GM21360 (cell line): ENCODE results near the gene ARHGAP45.

Source experiments
- ATAC-seq: cut with Tn5 transposase; IDR thresholded peaks from one replicate; pipeline ENCODE4 v1.9.1; 2021; ENCODE audit warnings: mild to moderate bottlenecking, moderate library complexity; ENCODE audit not compliant: unreplicated experiment

The ARHGAP45 gene

DNA sequence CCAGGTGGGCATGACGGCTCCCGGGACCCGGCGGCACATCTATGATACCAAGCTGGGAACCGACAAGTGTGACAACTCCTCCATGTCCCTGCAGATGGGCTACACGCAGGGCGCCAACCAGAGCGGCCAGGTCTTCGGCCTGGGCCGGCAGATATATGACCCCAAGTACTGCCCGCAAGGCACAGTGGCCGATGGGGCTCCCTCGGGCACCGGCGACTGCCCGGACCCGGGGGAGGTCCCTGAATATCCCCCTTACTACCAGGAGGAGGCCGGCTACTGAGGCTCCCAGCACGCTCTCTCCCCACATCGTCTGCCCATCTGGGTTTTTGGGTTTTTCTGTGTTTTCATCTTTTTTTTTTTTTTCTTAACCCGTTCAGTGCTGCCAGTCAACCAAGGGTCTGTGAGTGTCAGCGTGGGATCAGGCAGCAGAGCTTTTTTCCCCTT lies 29.3 kb upstream of the ARHGAP45 start:
- no peak for ATAC-seq

- ATAC-seq = no peak
Observed at GRCh38 chr19:1038978-1039645, 27.9 kb upstream of the ARHGAP45 start.

DNA sequence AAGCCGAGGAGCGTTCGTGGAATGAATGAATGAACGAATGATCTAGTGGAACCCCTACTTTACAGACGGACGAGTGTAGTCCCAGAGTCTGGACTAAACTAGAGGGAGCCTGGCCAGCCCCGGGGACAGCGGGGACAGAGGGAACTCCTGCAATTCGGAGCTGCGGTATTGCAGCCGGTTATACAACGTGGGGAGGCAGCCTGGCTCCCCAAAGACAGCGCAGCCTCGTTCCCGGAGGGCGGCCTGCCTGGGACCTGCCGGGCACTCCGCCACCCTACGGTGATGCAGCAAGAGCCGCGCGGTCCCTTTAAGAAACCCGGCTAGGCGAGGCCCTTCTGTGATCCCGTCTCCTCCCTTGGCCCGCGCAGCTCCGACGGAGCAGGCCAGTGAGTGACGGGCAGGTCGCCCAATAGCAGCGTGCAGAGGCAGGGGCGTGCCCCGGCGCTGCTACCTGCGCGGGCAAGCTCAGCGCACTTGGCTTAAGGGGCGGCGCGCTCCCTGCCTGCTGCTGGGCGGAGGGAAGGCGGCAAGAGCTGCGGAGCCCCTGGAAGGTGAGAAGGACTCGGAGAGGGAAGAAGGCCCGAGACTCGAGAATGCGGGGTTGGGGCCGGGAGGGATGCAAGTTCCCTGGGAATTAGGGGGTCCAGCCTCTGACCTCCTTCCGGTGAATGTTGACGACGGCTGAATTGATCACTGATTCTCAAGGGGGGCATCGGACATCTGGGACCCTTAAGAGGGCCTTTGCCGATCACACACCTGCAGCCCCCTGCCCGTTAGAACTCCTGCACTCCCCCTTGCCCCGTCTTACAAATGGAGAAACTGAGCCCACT lies 27.1 kb upstream of the ARHGAP45 start, which contains the start of gene ABCA7:
Gene ABCA7 (plus strand): TSS at position 462 of the 830 bp plus-strand sequence. CDS start 1,255 bp downstream, outside the sequence.
- peak; percentile 55 for ATAC-seq

GRCh38 chr19:1040476-1041271 lies 26.3 kb upstream of the ARHGAP45 start:
- ATAC-seq = no peak

DNA sequence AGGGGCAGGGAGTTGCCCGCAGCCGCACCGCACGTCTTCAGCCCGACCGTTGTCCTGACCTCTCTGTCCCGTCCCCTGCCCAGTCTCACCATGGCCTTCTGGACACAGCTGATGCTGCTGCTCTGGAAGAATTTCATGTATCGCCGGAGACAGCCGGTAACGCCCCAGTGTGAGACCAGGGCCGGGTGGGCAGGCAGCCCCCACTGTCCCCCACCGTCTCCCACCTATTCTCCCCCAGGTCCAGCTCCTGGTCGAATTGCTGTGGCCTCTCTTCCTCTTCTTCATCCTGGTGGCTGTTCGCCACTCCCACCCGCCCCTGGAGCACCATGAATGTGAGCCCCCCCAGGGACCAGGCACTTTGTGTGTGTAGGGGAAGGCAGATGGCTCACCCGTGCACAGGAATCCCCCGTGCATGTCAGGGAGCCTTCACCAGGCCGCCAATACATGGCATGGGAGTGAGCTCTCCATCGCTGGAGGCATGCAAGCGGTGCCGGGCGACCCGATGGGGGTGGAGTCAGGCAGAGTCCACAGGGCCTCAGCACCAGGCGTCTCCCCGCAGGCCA lies 25.6 kb upstream of the ARHGAP45 start:
- ATAC-seq = no peak

DNA sequence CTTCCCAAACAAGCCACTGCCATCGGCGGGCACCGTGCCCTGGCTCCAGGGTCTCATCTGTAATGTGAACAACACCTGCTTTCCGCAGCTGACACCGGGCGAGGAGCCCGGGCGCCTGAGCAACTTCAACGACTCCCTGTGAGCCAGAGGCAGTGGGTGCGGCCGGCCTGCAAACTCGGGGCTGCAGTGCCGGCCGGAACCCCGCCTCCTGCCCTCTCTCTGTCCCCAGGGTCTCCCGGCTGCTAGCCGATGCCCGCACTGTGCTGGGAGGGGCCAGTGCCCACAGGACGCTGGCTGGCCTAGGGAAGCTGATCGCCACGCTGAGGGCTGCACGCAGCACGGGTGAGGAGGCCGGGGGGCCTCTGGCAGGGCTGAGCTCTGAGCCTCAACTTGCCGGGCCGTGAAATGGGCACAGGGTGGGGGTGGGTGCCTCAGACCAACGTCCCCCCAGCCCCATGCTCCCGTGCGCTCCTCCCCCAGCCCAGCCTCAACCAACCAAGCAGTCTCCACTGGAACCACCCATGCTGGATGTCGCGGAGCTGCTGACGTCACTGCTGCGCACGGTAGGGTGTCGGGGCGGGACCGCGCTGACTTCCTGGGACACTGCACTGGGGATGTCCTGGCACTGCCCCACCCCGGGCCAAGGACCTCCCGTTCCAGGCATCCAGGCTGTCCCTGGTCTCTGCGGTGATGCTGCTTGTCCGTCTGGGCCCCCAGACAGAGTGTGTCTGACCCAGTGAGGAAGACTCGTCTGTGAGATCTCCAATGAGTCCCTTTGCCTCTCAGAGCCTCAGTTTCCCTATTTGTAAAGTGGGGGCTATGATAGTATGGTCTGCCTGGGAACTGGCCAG lies 24.9 kb upstream of the ARHGAP45 start:
- no peak for ATAC-seq

- ATAC-seq = no peak
Observed at GRCh38 chr19:1042689-1043511, 24.1 kb upstream of the ARHGAP45 start.

DNA sequence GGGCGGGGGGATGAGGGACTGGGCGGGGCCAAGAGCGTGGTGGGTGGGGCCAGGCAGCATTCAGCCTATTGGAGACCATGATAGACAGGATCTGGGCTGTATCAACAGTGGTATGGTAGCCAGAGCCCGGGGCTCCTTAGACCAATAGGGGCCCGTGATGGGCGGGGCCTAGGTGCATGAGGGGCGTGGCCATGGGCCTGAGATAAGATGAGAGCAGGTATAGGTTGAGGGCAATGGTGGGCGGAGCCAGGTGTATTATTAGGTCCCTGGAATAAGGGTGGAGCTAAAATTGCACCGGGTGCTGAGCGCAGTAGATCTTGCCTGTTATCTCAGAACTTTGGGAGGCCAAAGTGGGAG lies 21.7 kb upstream of the ARHGAP45 start:
- no peak for ATAC-seq

- no peak for ATAC-seq
Observed at GRCh38 chr19:1046117-1046626, 20.8 kb upstream of the ARHGAP45 start.

GRCh38 chr19:1046836-1047695 lies 19.9 kb upstream of the ARHGAP45 start:
- no peak for ATAC-seq

- no peak for ATAC-seq
Observed at GRCh38 chr19:1047696-1048147, 19.2 kb upstream of the ARHGAP45 start.

DNA sequence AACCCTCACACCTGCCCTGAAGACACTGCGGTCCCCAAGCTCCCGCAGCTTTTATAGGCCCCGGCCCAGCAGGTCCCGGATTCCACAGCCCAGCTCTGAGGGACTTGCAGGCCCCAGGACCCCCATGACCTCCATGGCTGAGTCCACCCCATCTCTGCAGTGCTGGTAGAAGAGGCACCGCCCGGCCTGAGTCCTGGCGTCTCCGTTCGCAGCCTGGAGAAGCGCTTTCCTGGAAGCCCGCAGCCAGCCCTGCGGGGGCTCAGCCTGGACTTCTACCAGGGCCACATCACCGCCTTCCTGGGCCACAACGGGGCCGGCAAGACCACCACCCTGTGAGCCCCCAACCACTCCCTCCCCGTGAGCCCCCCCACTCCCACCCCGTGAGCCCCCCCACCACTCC lies 17.9 kb upstream of the ARHGAP45 start:
- no peak for ATAC-seq

DNA sequence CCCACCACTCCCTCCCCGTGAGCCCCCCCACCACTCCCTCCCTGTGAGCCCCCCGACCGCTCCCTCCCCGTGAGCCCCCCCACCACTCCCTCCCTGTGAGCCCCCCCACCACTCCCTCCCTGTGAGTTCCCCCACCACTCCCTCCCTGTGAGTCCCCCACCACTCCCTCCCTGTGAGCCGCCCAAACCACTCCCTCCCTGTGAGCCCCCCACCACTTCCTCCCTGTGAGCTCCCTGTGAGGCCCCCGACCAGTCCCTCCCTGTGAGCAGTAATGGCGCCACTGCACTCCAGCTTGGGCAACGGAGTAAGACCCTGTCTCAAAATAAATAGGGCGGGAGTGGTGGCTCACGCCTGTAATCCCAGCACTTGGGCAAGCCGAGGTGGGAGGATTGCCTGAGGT lies 17.2 kb upstream of the ARHGAP45 start:
- no peak for ATAC-seq

- no peak for ATAC-seq
Observed at GRCh38 chr19:1050989-1051788, 15.8 kb upstream of the ARHGAP45 start.

- ATAC-seq = no peak
Observed at GRCh38 chr19:1051791-1052190, 15.2 kb upstream of the ARHGAP45 start.

DNA sequence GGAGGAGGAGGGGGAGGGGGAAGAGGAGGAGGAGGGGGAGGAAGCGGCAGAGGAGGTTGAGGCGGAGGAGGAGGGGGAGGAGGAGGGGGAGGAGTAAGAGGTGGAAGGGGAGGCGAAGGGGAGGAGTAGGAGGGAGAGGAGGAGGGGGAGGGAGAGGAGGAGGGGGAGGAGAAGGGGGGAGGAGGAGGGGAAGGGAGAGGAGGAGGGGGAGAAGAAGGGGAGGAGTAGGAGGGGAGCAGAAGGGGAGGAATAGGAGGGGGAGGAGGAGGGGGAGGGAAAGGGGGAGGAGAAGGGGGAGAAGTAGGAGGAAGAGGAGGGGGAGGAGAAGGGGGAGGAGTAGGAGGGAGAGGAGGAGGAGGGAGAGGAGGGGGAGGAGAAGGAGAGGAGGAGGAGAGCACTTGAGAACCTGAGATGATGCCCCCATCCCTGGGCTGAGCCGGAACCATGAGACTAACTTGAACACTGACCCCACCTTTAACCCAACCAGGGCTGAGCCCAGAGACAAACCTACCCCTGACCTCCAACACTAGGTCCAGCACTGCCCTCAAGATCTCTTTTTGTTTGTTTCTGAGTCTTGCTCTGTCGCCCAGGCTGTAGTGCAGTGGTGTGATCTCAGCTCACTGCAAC lies 14.5 kb upstream of the ARHGAP45 start:
- ATAC-seq = no peak
